GM21367 (cell line): ENCODE results near the gene STRN4.
"Not testable (repeated sequence)": the region's sequence is repeated elsewhere in the genome, so short reads cannot be mapped to it uniquely, and the experiment has no call there.

ENCODE experiments used
- ATAC-seq: cut with Tn5 transposase; IDR thresholded peaks from one replicate; pipeline ENCODE4 v1.9.1; 2021; ENCODE audit not compliant: unreplicated experiment

STRN4 gene

GRCh38 chr19:46773018-46773399, 26.8 kb upstream of the STRN4 start:
- ATAC-seq, result no peak

- no peak for ATAC-seq
These were observed 26.1 kb upstream of the STRN4 start for GRCh38 chr19:46772170-46773017.

GRCh38 chr19:46768746-46769145, 22.5 kb upstream of the STRN4 start:
- not testable (repeated sequence) for ATAC-seq

GRCh38 chr19:46766569-46767317, 20.5 kb upstream of the STRN4 start:
- no peak for ATAC-seq

- no peak for ATAC-seq
These were observed 18.6 kb upstream of the STRN4 start for GRCh38 chr19:46764817-46765291.

GRCh38 chr19:46762245-46762890, 16.1 kb upstream of the STRN4 start:
- ATAC-seq, result no peak

- ATAC-seq, result no peak
These were observed 15.2 kb upstream of the STRN4 start for GRCh38 chr19:46761418-46761831.

GRCh38 chr19:46760897-46761296, 14.6 kb upstream of the STRN4 start:
- ATAC-seq, result not testable (repeated sequence)

GRCh38 chr19:46760363-46760762, 14.1 kb upstream of the STRN4 start:
- ATAC-seq, result no peak

- no peak for ATAC-seq
These were observed 13.6 kb upstream of the STRN4 start for GRCh38 chr19:46759817-46760333.

- no peak for ATAC-seq
These were observed 13.0 kb upstream of the STRN4 start for GRCh38 chr19:46759206-46759605.

GRCh38 chr19:46756544-46756888, 10.3 kb upstream of the STRN4 start:
- no peak for ATAC-seq

- ATAC-seq, result no peak
These were observed 9.7 kb upstream of the STRN4 start for GRCh38 chr19:46755853-46756543.

GRCh38 chr19:46755077-46755852, 9.0 kb upstream of the STRN4 start:
- no peak for ATAC-seq

GRCh38 chr19:46753420-46754155, 7.3 kb upstream of the STRN4 start:
- no peak for ATAC-seq

- no peak for ATAC-seq
These were observed 2.3 kb upstream of the STRN4 start for GRCh38 chr19:46748325-46749109.

- ATAC-seq, result no peak
These were observed 549 bp downstream of the STRN4 start, which contains the start of gene FKRP for GRCh38 chr19:46745521-46746280. Gene FKRP, plus strand, starts transcription at chr19:46746057. Its CDS starts 9,394 bp downstream, at chr19:46755451.

GRCh38 chr19:46745030-46745429, 1.2 kb downstream of the STRN4 start:
- no peak for ATAC-seq
